GDM1 (cell line): ENCODE results near the gene CLDN16.

Experiments
- DNase-seq: peaks from one replicate; lab custom pipeline; 2025; lab: John Stamatoyannopoulos, UW

CLDN16 gene

GRCh38 chr3:190442240-190442639 is 54.3 kb downstream of the CLDN16 start:
- no peak for DNase-seq

GRCh38 chr3:190443257-190443656 is 55.3 kb downstream of the CLDN16 start:
- no peak for DNase-seq

GRCh38 chr3:190444006-190444405 is 56.0 kb downstream of the CLDN16 start:
- no peak for DNase-seq

- no peak for DNase-seq
Measured at GRCh38 chr3:190444576-190445145, 56.7 kb downstream of the CLDN16 start.

- DNase-seq: no peak
Measured at GRCh38 chr3:190446573-190447279, 58.8 kb downstream of the CLDN16 start.

GRCh38 chr3:190448256-190448655 is 60.3 kb downstream of the CLDN16 start:
- no peak for DNase-seq

- no peak for DNase-seq
Measured at GRCh38 chr3:190449801-190450200, 61.8 kb downstream of the CLDN16 start, which contains the start of gene TMEM207. Gene TMEM207 (minus strand): TSS chr3:190449901. CDS start chr3:190449809, 92 bp downstream.

GRCh38 chr3:190455828-190456227 is 67.9 kb downstream of the CLDN16 start:
- DNase-seq: no peak

- no peak for DNase-seq
Measured at GRCh38 chr3:190456770-190457169, 68.8 kb downstream of the CLDN16 start.

- no peak for DNase-seq
Measured at GRCh38 chr3:190458040-190458439, 70.1 kb downstream of the CLDN16 start.
